ENCODE measurements around the gene ROR2.

DNA sequence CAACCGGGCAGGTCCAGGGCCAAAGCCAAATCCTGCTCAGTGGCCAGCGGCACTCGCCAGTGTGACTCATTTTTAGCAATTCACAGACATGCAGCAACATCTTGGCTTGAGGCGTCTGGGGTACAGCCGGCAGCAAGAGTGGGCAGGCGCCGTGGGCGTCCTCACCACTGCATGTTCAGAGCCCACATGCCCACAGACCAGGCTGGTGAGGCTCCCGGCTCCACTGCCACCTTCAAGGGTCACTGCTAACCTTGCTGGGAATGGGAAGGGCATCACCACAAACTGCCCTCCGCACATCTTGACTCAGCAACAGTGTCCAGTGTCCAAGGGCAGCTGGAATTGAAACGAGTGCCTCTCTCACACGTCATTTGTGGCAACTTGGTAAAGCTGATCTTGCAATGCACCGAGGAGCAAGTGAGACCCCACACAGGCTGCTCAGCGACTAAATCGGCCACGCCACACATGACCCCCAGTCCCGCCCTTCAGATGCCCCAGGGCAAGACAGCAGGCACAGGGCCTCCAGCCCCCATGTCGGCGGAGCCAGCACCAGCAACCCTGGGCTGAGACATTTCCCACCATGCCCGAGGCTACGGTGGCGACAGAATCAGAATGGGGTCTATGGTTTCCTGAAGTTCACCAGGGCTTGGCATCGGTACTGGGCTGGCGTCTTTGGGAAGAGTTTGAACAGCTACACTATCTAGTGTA is 140.3 kb downstream of the ROR2 start:
- TF ChIP-seq YY1 (IDR thresholded peaks at IDR 0.05; ENCODE audit: low read depth) (no peak), CREB1 (IDR thresholded peaks at IDR 0.05; ENCODE audit: low read depth) (no peak), CEBPB (IDR thresholded peaks at IDR 0.05) (no peak), EP300 (IDR thresholded peaks at IDR 0.05; ENCODE audit: borderline replicate concordance) (no peak), EGR1 (IDR thresholded peaks at IDR 0.05) (no peak), TEAD4 (IDR thresholded peaks at IDR 0.05) (no peak), TAF1 (IDR thresholded peaks at IDR 0.05; ENCODE audit: low read depth) (no peak), RAD21 (IDR thresholded peaks at IDR 0.05; ENCODE audit: low read depth) (no peak), FOXM1 (IDR thresholded peaks at IDR 0.05; ENCODE audit: borderline replicate concordance, low read depth) (no peak), NFIC (IDR thresholded peaks at IDR 0.05) (no peak)
- TF ChIP-seq, protein P1, sequence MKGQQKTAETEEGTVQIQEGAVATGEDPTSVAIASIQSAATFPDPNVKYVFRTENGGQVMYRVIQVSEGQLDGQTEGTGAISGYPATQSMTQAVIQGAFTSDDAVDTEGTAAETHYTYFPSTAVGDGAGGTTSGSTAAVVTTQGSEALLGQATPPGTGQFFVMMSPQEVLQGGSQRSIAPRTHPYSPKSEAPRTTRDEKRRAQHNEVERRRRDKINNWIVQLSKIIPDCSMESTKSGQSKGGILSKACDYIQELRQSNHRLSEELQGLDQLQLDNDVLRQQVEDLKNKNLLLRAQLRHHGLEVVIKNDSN (IDR thresholded peaks at IDR 0.05), result no peak
- TF ChIP-seq, protein P2, sequence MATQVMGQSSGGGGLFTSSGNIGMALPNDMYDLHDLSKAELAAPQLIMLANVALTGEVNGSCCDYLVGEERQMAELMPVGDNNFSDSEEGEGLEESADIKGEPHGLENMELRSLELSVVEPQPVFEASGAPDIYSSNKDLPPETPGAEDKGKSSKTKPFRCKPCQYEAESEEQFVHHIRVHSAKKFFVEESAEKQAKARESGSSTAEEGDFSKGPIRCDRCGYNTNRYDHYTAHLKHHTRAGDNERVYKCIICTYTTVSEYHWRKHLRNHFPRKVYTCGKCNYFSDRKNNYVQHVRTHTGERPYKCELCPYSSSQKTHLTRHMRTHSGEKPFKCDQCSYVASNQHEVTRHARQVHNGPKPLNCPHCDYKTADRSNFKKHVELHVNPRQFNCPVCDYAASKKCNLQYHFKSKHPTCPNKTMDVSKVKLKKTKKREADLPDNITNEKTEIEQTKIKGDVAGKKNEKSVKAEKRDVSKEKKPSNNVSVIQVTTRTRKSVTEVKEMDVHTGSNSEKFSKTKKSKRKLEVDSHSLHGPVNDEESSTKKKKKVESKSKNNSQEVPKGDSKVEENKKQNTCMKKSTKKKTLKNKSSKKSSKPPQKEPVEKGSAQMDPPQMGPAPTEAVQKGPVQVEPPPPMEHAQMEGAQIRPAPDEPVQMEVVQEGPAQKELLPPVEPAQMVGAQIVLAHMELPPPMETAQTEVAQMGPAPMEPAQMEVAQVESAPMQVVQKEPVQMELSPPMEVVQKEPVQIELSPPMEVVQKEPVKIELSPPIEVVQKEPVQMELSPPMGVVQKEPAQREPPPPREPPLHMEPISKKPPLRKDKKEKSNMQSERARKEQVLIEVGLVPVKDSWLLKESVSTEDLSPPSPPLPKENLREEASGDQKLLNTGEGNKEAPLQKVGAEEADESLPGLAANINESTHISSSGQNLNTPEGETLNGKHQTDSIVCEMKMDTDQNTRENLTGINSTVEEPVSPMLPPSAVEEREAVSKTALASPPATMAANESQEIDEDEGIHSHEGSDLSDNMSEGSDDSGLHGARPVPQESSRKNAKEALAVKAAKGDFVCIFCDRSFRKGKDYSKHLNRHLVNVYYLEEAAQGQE (IDR thresholded peaks at IDR 0.05; ENCODE audit: low read depth), result no peak
- TF ChIP-seq, protein P3, sequence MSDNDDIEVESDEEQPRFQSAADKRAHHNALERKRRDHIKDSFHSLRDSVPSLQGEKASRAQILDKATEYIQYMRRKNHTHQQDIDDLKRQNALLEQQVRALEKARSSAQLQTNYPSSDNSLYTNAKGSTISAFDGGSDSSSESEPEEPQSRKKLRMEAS (IDR thresholded peaks at IDR 0.05), result no peak

All from Ishikawa (cell line).